ENCODE results near the gene CRISP1. TPM values are rescaled to one million over a fixed set of nuclear protein-coding genes. Genes with fewer than 3 reads are reported as not detected.

Gene CRISP1
- total and polyA plus RNA-seq, 4 donors = not detected

- Histone ChIP-seq H3K9me3 (ENCODE audit: control insufficient read depth in 4 of 4, insufficient read depth in 3 of 4, low read length in 3 of 4) (no peaks in the 10 kb centered on the region), H3K4me1 (ENCODE audit: control insufficient read depth in 5 of 5, insufficient read depth in 5 of 5, low read length in 5 of 5) (peaks cover 0 to 11% (median 0%) of the 10 kb centered on the region in 5 donors), H3K27ac (ENCODE audit: low read depth in 1 of 2, low read length in 1 of 2) (no peak overlapping the region), H3K36me3 (ENCODE audit: control insufficient read depth in 4 of 4, insufficient read depth in 4 of 4, low read length in 4 of 4) (no peaks in the 10 kb centered on the region), H3K9ac (ENCODE audit: insufficient read depth in 1 of 2, low read length in 2 of 2) (no peak overlapping the region), H3K27me3 (ENCODE audit: control insufficient read depth in 3 of 3, insufficient read depth in 3 of 3, low read length in 2 of 3) (no peaks in the 10 kb centered on the region), H3K4me3 (no peak overlapping the region)
- 74 to 85% methylated on average over 1 of the region's 1 CpG for whole genome bisulfite sequencing, 2 donors
- DNase-seq (no peak), ATAC-seq (ENCODE audit: insufficient read depth, low FRiP score) (no peak)
- TF ChIP-seq CTCF (IDR thresholded peaks at IDR 0.05; ENCODE audit: control extremely low read depth, extremely low read depth) = no peak
These were observed 45.9 kb upstream of the CRISP1 start for GRCh38 chr6:49912196-49912595.

- Histone ChIP-seq H3K27ac (ENCODE audit: low read depth in 1 of 2, low read length in 1 of 2) (no peak overlapping the region), H3K4me1 (ENCODE audit: control insufficient read depth in 5 of 5, insufficient read depth in 5 of 5, low read length in 5 of 5) (peaks cover 0 to 16% (median 0%) of the 10 kb centered on the region in 5 donors), H3K4me3 (no peak overlapping the region), H3K36me3 (ENCODE audit: control insufficient read depth in 4 of 4, insufficient read depth in 4 of 4, low read length in 4 of 4) (no peaks in the 10 kb centered on the region), H3K27me3 (ENCODE audit: control insufficient read depth in 3 of 3, insufficient read depth in 3 of 3, low read length in 2 of 3) (no peaks in the 10 kb centered on the region), H3K9me3 (ENCODE audit: control insufficient read depth in 4 of 4, insufficient read depth in 3 of 4, low read length in 3 of 4) (no peaks in the 10 kb centered on the region), H3K9ac (ENCODE audit: insufficient read depth in 1 of 2, low read length in 2 of 2) (no peak overlapping the region)
- ATAC-seq (ENCODE audit: insufficient read depth, low FRiP score) (no peak), DNase-seq (no peak)
- no peak for TF ChIP-seq CTCF (IDR thresholded peaks at IDR 0.05; ENCODE audit: control extremely low read depth, extremely low read depth)
- WGBS, 2 donors = 81 to 85% methylated on average over 2 of the region's 2 CpGs
These were observed 44.9 kb upstream of the CRISP1 start for GRCh38 chr6:49911252-49911651.

GRCh38 chr6:49909563-49909962 is 43.2 kb upstream of the CRISP1 start:
- no peaks in the 10 kb centered on the region for H3K9me3 ChIP-seq (ENCODE audit: control insufficient read depth in 4 of 4, insufficient read depth in 3 of 4, low read length in 3 of 4)
- H3K4me3 ChIP-seq = no peak overlapping the region
- no peak for TF ChIP-seq CTCF (IDR thresholded peaks at IDR 0.05; ENCODE audit: control extremely low read depth, extremely low read depth)
- DNase-seq (peak in 1 of 3 donors; percentile 11), ATAC-seq (ENCODE audit: insufficient read depth, low FRiP score) (no peak)
- no peak overlapping the region for H3K27ac ChIP-seq (ENCODE audit: low read depth in 1 of 2, low read length in 1 of 2)
- H3K27me3 ChIP-seq (ENCODE audit: control insufficient read depth in 3 of 3, insufficient read depth in 3 of 3, low read length in 2 of 3) = no peaks in the 10 kb centered on the region
- 61 to 78% methylated on average over 2 of the region's 2 CpGs for WGBS, 2 donors
- peaks cover 0 to 13% (median 0%) of the 10 kb centered on the region in 5 donors for H3K4me1 ChIP-seq (ENCODE audit: control insufficient read depth in 5 of 5, insufficient read depth in 5 of 5, low read length in 5 of 5)
- no peak overlapping the region for H3K9ac ChIP-seq (ENCODE audit: insufficient read depth in 1 of 2, low read length in 2 of 2)
- no peaks in the 10 kb centered on the region for H3K36me3 ChIP-seq (ENCODE audit: control insufficient read depth in 4 of 4, insufficient read depth in 4 of 4, low read length in 4 of 4)

- Histone ChIP-seq H3K4me3 (no peak overlapping the region), H3K9ac (ENCODE audit: insufficient read depth in 1 of 2, low read length in 2 of 2) (no peak overlapping the region), H3K27ac (ENCODE audit: low read depth in 1 of 2, low read length in 1 of 2) (no peak overlapping the region), H3K27me3 (ENCODE audit: control insufficient read depth in 3 of 3, insufficient read depth in 3 of 3, low read length in 2 of 3) (no peaks in the 10 kb centered on the region), H3K4me1 (ENCODE audit: control insufficient read depth in 5 of 5, insufficient read depth in 5 of 5, low read length in 5 of 5) (peaks cover 0 to 13% (median 0%) of the 10 kb centered on the region in 5 donors), H3K36me3 (ENCODE audit: control insufficient read depth in 4 of 4, insufficient read depth in 4 of 4, low read length in 4 of 4) (no peaks in the 10 kb centered on the region), H3K9me3 (ENCODE audit: control insufficient read depth in 4 of 4, insufficient read depth in 3 of 4, low read length in 3 of 4) (no peaks in the 10 kb centered on the region)
- ATAC-seq (ENCODE audit: insufficient read depth, low FRiP score) (no peak), DNase-seq (peak; percentile 38 to 54 (median 43))
- 52 to 58% methylated on average over 1 of the region's 1 CpG for WGBS, 2 donors
- no peak for TF ChIP-seq CTCF (IDR thresholded peaks at IDR 0.05; ENCODE audit: control extremely low read depth, extremely low read depth)
These were observed 40.2 kb upstream of the CRISP1 start for GRCh38 chr6:49906526-49906925.

Data from lung (tissue), 12 donors.